Activated T-cell treated with anti-CD3 and anti-CD28 coated beads for 24 hours (primary cell): Measurements from ENCODE around the gene TRIM41.
"Not testable (repeated sequence)": the region's sequence is repeated elsewhere in the genome, so short reads cannot be mapped to it uniquely, and the experiment has no call there.

ENCODE experiments used
- DNase-seq: peaks from one replicate; pipeline ENCODE4 v3.0.0-alpha.2; 2020; ENCODE audit warnings: low read depth

The TRIM41 gene

GRCh38 chr5:181210698-181211097, 12.4 kb upstream of the TRIM41 start:
- DNase-seq = not testable (repeated sequence)

DNA sequence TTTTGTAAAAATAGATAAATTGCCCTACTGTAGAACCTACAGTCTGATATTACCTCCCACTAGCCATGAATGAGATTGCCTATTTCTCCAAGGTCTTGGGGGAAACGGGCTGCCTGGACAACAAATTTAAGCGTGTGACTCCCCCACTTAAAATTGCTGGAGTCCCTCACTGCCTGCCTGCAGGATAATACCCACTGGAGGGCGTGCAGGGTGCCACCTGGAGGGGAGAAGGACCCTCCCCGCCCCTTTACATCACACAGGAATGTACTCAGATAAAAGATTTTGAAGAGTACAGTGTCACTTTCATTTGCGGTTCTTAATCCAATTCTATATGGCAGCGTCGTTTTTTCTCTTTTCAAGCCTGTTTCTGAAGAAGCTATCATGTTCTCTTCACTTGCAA, 11.9 kb upstream of the TRIM41 start:
- no peak for DNase-seq

DNA sequence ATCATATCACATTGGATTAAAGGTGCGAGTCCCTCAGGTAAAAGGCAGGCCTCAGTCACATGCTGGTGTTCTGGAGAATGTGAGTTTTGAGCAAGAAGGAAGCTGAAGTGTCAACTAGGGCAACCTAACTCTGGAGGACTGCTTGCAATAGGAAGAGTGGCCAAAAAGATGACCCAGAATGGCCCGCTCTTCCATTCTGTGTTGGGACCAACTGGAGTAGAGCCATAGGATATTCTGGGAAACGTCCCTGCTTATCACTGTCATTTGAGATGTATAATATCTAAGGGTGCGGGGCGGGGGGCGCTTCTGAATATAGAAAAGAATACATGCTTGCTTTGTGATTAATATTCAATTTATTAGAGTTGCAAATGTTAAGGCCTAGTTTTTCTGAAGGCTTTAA, 11.0 kb upstream of the TRIM41 start:
- no peak for DNase-seq

DNA sequence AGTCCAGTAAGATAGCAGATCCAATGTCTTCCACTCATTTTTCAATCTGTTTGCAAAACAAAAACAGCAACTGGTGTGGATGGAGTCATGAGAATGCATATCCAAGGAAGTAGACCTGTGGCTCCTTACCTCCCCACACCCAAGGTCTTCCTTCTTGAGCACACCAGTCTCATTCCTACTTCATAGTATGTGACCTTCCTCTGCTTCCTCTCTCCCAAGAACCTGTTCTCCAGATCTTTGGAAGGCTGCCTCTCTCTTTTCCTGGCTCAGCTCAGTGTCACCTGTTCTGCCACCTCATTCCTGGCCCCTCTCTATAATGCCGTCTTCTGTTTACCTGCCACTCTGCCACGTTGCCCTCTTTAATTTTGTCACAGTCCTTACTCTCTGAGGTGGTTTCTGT, 10.1 kb upstream of the TRIM41 start:
- no peak for DNase-seq

GRCh38 chr5:181214249-181214648, 8.8 kb upstream of the TRIM41 start:
- DNase-seq = not testable (repeated sequence)

GRCh38 chr5:181215997-181216989, 6.8 kb upstream of the TRIM41 start:
- no peak for DNase-seq

- DNase-seq = peak; percentile 59
These were observed 5.8 kb upstream of the TRIM41 start for GRCh38 chr5:181217111-181217802.

DNA sequence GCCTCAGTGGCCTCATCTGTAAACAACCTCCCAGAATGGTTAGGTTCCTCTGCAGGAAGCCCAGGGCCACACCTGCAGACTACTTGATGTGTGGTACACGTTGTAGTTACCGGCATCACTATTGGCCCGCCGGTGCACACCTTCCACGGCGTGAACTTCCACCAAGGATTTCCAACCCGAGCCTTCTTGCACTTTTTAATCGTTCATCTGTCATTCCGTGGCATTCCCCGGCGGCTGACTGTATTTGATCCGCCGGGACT, 5.3 kb upstream of the TRIM41 start:
- no peak for DNase-seq

- no peak for DNase-seq
These were observed 4.3 kb upstream of the TRIM41 start for GRCh38 chr5:181218795-181219124.

DNA sequence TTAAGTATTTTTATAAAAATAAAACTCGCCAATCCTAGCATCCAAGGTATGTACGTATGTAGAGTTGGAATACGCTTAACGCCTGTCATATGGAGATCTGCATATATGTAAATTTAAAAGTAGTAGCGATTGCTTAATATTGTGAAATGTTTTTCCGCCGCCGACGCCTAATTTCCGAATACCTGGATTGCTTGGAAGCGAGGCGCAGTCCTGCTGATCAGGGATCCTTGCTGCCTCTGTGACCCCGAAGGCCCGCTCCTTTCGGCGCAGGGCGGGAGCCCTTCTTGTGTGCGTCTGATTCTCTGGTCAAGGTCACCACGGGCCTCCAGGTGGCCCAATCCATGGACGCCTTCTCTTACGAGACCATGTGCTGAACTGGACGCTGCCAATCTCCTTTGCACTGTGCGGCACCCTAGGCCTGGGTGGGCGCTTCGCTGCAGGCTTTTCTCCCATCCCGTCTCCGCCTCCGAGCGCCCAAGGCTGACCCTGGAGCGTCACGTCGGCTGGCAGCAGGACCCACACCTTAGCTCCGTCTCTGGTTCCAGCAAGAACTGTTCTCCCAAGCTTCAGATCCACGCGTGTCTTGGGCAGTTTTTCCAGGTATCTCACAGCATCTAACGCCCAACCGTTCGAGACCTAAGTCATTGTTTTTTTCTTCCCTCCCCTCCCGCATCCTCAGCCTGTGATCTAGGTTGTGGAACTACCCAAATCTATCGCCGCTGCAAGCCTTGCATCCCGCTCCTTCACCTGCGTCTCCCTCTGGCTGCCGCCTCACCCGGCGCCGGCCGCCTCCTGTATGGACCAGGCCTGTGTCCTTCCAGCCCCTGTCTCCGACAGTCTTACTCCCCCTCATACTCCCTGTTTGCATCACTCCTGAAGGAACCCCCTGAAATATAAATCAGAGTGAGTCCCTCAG, 3.6 kb upstream of the TRIM41 start:
- DNase-seq = no peak

DNA sequence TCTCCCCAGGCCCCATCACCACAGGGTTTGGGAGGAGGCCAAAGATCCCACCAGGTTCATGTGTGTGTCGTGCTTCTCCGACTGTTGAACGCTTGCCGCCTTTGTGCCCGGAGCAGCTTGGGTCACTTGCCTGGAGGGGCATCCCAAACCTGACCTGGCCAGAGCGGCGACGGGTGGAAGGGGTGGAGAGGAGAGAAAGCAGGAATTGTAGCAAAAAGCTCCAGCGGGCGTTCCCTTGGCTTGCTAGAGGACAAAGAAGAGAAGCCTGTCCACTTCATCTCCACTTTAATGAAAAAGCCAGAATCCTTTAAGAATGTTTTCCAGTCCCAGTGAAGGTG, 2.9 kb upstream of the TRIM41 start:
- no peak for DNase-seq

GRCh38 chr5:181221105-181221791, 1.8 kb upstream of the TRIM41 start:
- DNase-seq = no peak

DNA sequence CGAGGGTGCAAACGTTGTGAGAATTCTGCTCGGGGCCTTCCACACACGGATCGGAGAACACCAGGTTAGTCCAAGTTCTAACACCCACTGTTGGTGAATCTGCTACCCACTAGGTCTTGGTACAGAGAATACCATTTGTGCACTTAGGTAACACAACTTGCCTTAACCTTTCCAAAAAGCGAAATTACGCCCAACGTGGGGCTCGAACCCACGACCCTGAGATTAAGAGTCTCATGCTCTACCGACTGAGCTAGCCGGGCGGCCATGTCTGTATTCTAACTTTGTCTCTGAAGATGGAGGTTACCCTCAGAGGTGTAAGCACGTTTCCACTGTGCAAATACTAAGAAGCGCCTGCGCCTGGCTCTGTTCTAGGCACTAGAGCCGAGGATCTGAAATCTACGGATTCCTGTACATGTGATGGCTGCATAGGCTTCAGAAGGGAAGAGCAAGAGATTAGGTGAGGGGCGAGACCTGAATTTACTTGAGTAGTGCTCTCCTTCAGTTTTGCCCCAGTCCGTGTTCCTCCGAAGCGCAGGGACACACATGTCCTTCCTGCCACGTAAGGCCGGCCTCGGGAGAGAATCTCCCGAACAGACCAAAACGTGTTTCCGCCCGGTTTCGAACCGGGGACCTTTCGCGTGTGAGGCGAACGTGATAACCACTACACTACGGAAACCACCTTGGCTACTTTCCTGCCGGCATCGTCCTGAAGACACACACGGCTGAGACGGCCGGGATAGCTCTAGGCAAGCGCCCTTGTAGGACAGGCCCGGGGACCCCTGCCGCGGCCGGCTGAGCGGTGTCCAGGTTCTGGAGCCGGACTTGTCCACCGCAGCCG, 1.1 kb upstream of the TRIM41 start:
- peak; percentile 97 for DNase-seq

- DNase-seq = no peak
These were observed 437 bp upstream of the TRIM41 start for GRCh38 chr5:181222630-181223057.

GRCh38 chr5:181223729-181224389, 778 bp downstream of the TRIM41 start:
- DNase-seq = no peak

GRCh38 chr5:181224390-181225229, 1.5 kb downstream of the TRIM41 start:
- no peak for DNase-seq

- DNase-seq = no peak
These were observed 6.9 kb downstream of the TRIM41 start for GRCh38 chr5:181229996-181230395.

- DNase-seq = no peak
These were observed 7.5 kb downstream of the TRIM41 start for GRCh38 chr5:181230551-181230950.

- no peak for DNase-seq
These were observed 8.4 kb downstream of the TRIM41 start for GRCh38 chr5:181231432-181231831.

GRCh38 chr5:181232593-181232992, 9.5 kb downstream of the TRIM41 start:
- no peak for DNase-seq
